ENCODE data around the gene PPA2. TPM values are rescaled to one million over a fixed set of nuclear protein-coding genes. Genes with fewer than 3 reads are reported as not detected.

The PPA2 gene
- total RNA-seq, 2 donors from 2014 or later, result 54.0 to 168 TPM

GRCh38 chr4:105430811-105431210, 43.1 kb downstream of the PPA2 start:
- H3K4me3 ChIP-seq, result no peak overlapping the region
- intact Hi-C loops (cut with DNase I), result no loop called here
- no peaks in the 10 kb centered on the region for H3K9me3 ChIP-seq
- no peaks in the 10 kb centered on the region for H3K27me3 ChIP-seq (replicated peaks; ENCODE audit: insufficient read depth)
- TF ChIP-seq CTCF (IDR thresholded peaks at IDR 0.05) (no peak), POLR2AphosphoS5 (IDR thresholded peaks at IDR 0.05) (no peak), POLR2A (IDR thresholded peaks at IDR 0.05) (no peak)
- H3K4me1 ChIP-seq (replicated peaks), result no peaks in the 10 kb centered on the region
- 31% methylated on average over 1 of the region's 1 CpG for WGBS
- no peaks in the 10 kb centered on the region for H3K36me3 ChIP-seq
- no peak for DNase-seq (ENCODE audit: low spot score)
- H3K27ac ChIP-seq, result no peak overlapping the region

- Histone ChIP-seq H3K36me3 (no peaks in the 10 kb centered on the region), H3K4me1 (replicated peaks) (no peaks in the 10 kb centered on the region), H3K4me3 (no peak overlapping the region), H3K9me3 (no peaks in the 10 kb centered on the region), H3K27me3 (replicated peaks; ENCODE audit: insufficient read depth) (no peaks in the 10 kb centered on the region), H3K27ac (no peak overlapping the region)
- WGBS, result 90% methylated on average over 12 of the region's 12 CpGs
- intact Hi-C loops (cut with DNase I), result no loop called here
- DNase-seq (ENCODE audit: low spot score), result no peak
- TF ChIP-seq CTCF (IDR thresholded peaks at IDR 0.05) (no peak), POLR2A (IDR thresholded peaks at IDR 0.05) (no peak), POLR2AphosphoS5 (IDR thresholded peaks at IDR 0.05) (no peak)
Observed at GRCh38 chr4:105426187-105426897, 47.5 kb downstream of the PPA2 start.

GRCh38 chr4:105422207-105422920, 51.5 kb downstream of the PPA2 start:
- no peak overlapping the region for H3K27ac ChIP-seq
- no peaks in the 10 kb centered on the region for H3K27me3 ChIP-seq (replicated peaks; ENCODE audit: insufficient read depth)
- no peaks in the 10 kb centered on the region for H3K4me1 ChIP-seq (replicated peaks)
- H3K9me3 ChIP-seq, result no peaks in the 10 kb centered on the region
- H3K36me3 ChIP-seq, result no peaks in the 10 kb centered on the region
- no peak overlapping the region for H3K4me3 ChIP-seq
- TF ChIP-seq CTCF (IDR thresholded peaks at IDR 0.05) (no peak), POLR2A (IDR thresholded peaks at IDR 0.05) (no peak), POLR2AphosphoS5 (IDR thresholded peaks at IDR 0.05) (no peak)
- intact Hi-C loops (cut with DNase I), result no loop called here
- WGBS, result 64% methylated on average over 3 of the region's 3 CpGs
- no peak for DNase-seq (ENCODE audit: low spot score)

- no peak overlapping the region for H3K4me3 ChIP-seq
- DNase-seq (ENCODE audit: low spot score), result no peak
- no peak for TF ChIP-seq CTCF (IDR thresholded peaks at IDR 0.05)
- no peaks in the 10 kb centered on the region for H3K36me3 ChIP-seq
- no peaks in the 10 kb centered on the region for H3K27me3 ChIP-seq (replicated peaks; ENCODE audit: insufficient read depth)
- intact Hi-C loops (cut with DNase I), result no loop called here
- WGBS, result 97% methylated on average over 5 of the region's 5 CpGs
- H3K4me1 ChIP-seq (replicated peaks), result no peaks in the 10 kb centered on the region
- H3K9me3 ChIP-seq, result no peaks in the 10 kb centered on the region
- no peak overlapping the region for H3K27ac ChIP-seq
Observed at GRCh38 chr4:105417624-105418023, 56.2 kb downstream of the PPA2 start.

GRCh38 chr4:105415281-105415744, 58.5 kb downstream of the PPA2 start:
- Histone ChIP-seq H3K9me3 (no peaks in the 10 kb centered on the region), H3K27ac (no peak overlapping the region), H3K4me1 (replicated peaks) (no peaks in the 10 kb centered on the region), H3K27me3 (replicated peaks; ENCODE audit: insufficient read depth) (no peaks in the 10 kb centered on the region), H3K4me3 (no peak overlapping the region), H3K36me3 (no peaks in the 10 kb centered on the region)
- DNase-seq (ENCODE audit: low spot score), result no peak
- WGBS, result over 99% methylated on average over 11 of the region's 12 CpGs
- TF ChIP-seq POLR2AphosphoS5 (IDR thresholded peaks at IDR 0.05) (no peak), POLR2A (IDR thresholded peaks at IDR 0.05) (no peak), CTCF (IDR thresholded peaks at IDR 0.05) (no peak)
- intact Hi-C loops (cut with DNase I), result no loop called here

Measured in prostate gland (tissue), 2 donors.